OCI-LY1 (cell line): ENCODE measurements around the gene FAM72D.
"Not testable (repeated sequence)": the region's sequence is repeated elsewhere in the genome, so short reads cannot be mapped to it uniquely, and the experiment has no call there.

Source experiments
- H2AFZ ChIP-seq: fragments of 200-600 bp; sonication (generic), shearing (Covaris generic); 2 replicates; pipeline ENCODE4 v1.6.0; 2014; ENCODE audit warnings: antibody characterized with exemption, mild to moderate bottlenecking, low read length
- H3F3A ChIP-seq: fragments of 200-600 bp; sonication (generic), shearing (Covaris generic); 2 replicates; pipeline ENCODE4 v1.6.0; 2014; ENCODE audit warnings: mild to moderate bottlenecking, antibody characterized with exemption, low read length, moderate library complexity; ENCODE audit not compliant: insufficient read depth
- H3K27ac ChIP-seq: fragments of 200-600 bp; sonication (generic); 2 replicates; pipeline ENCODE4 v1.5.1; 2014; ENCODE audit warnings: low read length, mixed run types, mild to moderate bottlenecking, low read depth; ENCODE audit not compliant: poor library complexity, severe bottlenecking
- H3K27me3 ChIP-seq: fragments of 200-600 bp; sonication (generic); 2 replicates; pipeline ENCODE4 v1.6.0; 2014; ENCODE audit warnings: antibody characterized with exemption, mild to moderate bottlenecking, low read length, moderate library complexity; ENCODE audit not compliant: insufficient read depth
- H3K36me3 ChIP-seq: fragments of 200-600 bp; sonication (generic); 2 replicates; pipeline ENCODE4 v1.6.1; 2014; ENCODE audit warnings: mild to moderate bottlenecking, antibody characterized with exemption, low read length, moderate library complexity, mixed read lengths; ENCODE audit not compliant: insufficient read depth
- H3K4me1 ChIP-seq: fragments of 200-600 bp; sonication (generic); 2 replicates; pipeline ENCODE4 v1.5.1; 2014; ENCODE audit warnings: mild to moderate bottlenecking, low read length, moderate library complexity; ENCODE audit not compliant: insufficient read depth, severe bottlenecking
- H3K4me2 ChIP-seq: fragments of 200-600 bp; sonication (generic), shearing (Covaris generic); 2 replicates; pipeline ENCODE4 v1.6.1; 2014; ENCODE audit warnings: low read length
- H3K4me3 ChIP-seq: fragments of 200-600 bp; sonication (generic); 2 replicates; pipeline ENCODE4 v1.5.1; 2014; ENCODE audit warnings: low read length, low read depth, mild to moderate bottlenecking, mixed read lengths; ENCODE audit not compliant: poor library complexity, severe bottlenecking
- H3K79me2 ChIP-seq: fragments of 200-600 bp; shearing (Covaris generic); 2 replicates; pipeline ENCODE4 v1.6.1; 2016; ENCODE audit warnings: mixed run types, low read length, mixed read lengths; ENCODE audit not compliant: insufficient read depth
- H3K9ac ChIP-seq: fragments of 200-600 bp; sonication (generic), shearing (Covaris generic); 2 replicates; pipeline ENCODE4 v1.6.1; 2014; ENCODE audit warnings: mild to moderate bottlenecking, low read length, mixed read lengths
- H3K9me2 ChIP-seq: fragments of 200-600 bp; sonication (generic), shearing (Covaris generic); 2 replicates; pipeline ENCODE4 v1.6.1; 2014; ENCODE audit warnings: low read depth, mild to moderate bottlenecking, low read length, mixed read lengths
- H3K9me3 ChIP-seq: fragments of 200-600 bp; shearing (Covaris generic); 2 replicates; pipeline ENCODE4 v1.6.1; 2014; ENCODE audit warnings: low read length, mixed read lengths
- H4K20me1 ChIP-seq: fragments of 200-600 bp; sonication (generic), shearing (Covaris generic); 2 replicates; pipeline ENCODE4 v1.6.0; 2016; ENCODE audit warnings: mild to moderate bottlenecking, low read length; ENCODE audit not compliant: insufficient read depth

Gene FAM72D

GRCh38 chr1:145140549-145140948 lies 44.8 kb downstream of the FAM72D start:
- not testable (repeated sequence) for H3K9me3 ChIP-seq, H3K4me1 ChIP-seq, H3K4me3 ChIP-seq, H3K4me2 ChIP-seq, H3K27me3 ChIP-seq, H3K36me3 ChIP-seq, H3F3A ChIP-seq, H3K27ac ChIP-seq, H2AFZ ChIP-seq, H3K9ac ChIP-seq, H3K79me2 ChIP-seq, H4K20me1 ChIP-seq, H3K9me2 ChIP-seq

GRCh38 chr1:145144264-145144913 lies 48.6 kb downstream of the FAM72D start:
- not testable (repeated sequence) for H2AFZ ChIP-seq, H3K9me2 ChIP-seq, H3K9me3 ChIP-seq, H3K79me2 ChIP-seq, H4K20me1 ChIP-seq, H3K27me3 ChIP-seq, H3K9ac ChIP-seq, H3K4me2 ChIP-seq, H3K4me1 ChIP-seq, H3K27ac ChIP-seq, H3F3A ChIP-seq, H3K4me3 ChIP-seq, H3K36me3 ChIP-seq

DNA sequence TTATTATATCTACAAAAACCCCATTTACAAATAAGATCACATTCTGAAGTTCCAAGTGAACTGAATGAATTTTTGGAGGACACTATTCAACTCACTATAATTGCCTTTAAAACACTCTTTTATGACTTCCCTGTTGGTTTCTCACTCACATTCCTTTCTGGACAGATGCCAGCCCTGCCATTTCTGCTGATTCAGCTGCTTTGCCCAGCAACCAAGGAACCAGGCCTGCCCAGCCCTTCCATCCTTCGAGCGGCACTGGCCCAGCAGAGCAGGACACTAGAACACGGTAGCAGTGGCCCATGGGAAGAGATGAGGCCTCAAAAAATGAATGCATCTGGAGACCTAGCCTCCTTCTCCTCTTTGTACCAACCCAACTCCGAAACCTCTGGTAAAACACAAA lies 50.5 kb downstream of the FAM72D start:
- H3F3A ChIP-seq, H4K20me1 ChIP-seq, H3K27me3 ChIP-seq, H3K36me3 ChIP-seq, H2AFZ ChIP-seq, H3K4me1 ChIP-seq, H3K27ac ChIP-seq, H3K4me2 ChIP-seq, H3K9ac ChIP-seq, H3K9me2 ChIP-seq, H3K9me3 ChIP-seq, H3K79me2 ChIP-seq, H3K4me3 ChIP-seq: not testable (repeated sequence)

DNA sequence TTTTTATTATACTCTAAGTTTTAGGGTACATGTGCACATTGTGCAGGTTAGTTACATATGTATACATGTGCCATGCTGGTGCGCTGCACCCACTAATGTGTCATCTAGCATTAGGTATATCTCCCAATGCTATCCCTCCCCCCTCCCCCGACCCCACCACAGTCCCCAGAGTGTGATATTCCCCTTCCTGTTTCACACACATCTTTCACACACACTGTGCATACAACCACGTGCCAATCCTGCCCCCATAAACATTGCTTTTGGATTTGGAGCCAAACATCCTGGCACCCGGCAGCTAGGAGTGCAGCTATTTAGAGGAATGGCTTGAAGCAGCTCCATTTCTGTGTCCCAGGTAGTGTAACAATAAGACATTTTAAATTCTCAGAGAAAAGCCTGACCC lies 51.4 kb downstream of the FAM72D start:
- H3K27ac ChIP-seq, H3K4me2 ChIP-seq, H2AFZ ChIP-seq, H3K36me3 ChIP-seq, H3K9me2 ChIP-seq, H3K79me2 ChIP-seq, H3K27me3 ChIP-seq, H3K9ac ChIP-seq, H3K4me1 ChIP-seq, H3K4me3 ChIP-seq, H3K9me3 ChIP-seq, H3F3A ChIP-seq, H4K20me1 ChIP-seq: not testable (repeated sequence)

DNA sequence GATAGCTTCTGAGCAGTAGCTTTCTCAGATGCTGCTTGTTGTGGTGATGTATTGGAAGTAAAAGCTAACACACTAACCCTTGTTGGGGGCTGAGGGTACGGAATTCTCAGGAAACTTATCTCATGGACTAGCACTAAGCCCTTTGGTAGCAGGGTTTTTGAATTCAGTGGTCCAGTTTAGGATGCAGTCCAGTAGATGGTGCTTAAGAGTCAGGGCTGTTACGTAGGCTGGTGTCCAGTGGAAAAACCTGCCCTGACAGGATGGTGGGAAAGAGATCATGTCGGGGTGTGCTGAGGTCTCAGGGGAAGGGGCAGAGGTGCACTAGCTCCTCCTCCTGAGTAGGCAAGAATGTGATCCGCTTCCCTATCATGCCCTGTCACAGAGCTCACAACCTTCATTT lies 59.6 kb downstream of the FAM72D start:
- not testable (repeated sequence) for H3K4me1 ChIP-seq, H3F3A ChIP-seq, H3K36me3 ChIP-seq, H3K79me2 ChIP-seq, H3K27ac ChIP-seq, H3K27me3 ChIP-seq, H3K4me3 ChIP-seq, H4K20me1 ChIP-seq, H3K9ac ChIP-seq, H2AFZ ChIP-seq, H3K4me2 ChIP-seq, H3K9me3 ChIP-seq, H3K9me2 ChIP-seq

DNA sequence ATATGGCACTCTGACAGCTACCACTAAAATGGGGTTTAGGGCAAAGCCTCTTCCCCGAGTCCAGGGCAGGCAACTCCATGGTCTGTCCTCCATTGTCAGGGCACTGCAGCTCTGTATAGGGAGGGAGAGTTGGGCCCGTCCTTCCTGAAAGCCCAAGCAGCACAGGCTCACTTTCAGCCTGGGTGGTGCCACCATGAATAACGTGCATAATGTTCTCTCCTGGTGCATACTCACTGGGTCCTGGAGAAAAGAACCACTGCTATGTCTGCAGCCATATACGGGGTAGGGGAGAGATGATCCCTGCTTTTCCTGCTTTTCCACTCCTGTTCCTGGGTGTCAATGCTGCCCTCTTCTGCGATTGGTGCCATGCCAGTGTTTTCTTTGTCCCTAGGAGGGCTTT lies 60.1 kb downstream of the FAM72D start:
- H3K79me2 ChIP-seq, H3F3A ChIP-seq, H3K27ac ChIP-seq, H3K9me3 ChIP-seq, H3K4me1 ChIP-seq, H4K20me1 ChIP-seq, H3K9me2 ChIP-seq, H3K9ac ChIP-seq, H3K36me3 ChIP-seq, H3K27me3 ChIP-seq, H3K4me3 ChIP-seq, H2AFZ ChIP-seq: not testable (repeated sequence)
- peak overlapping the region; percentile 36; the same call in 1 of the 2 replicates for H3K4me2 ChIP-seq

GRCh38 chr1:145156891-145157610 lies 61.3 kb downstream of the FAM72D start:
- Histone ChIP-seq H3K4me2 (peak overlapping the region; percentile 65), H3K4me3 (peak overlapping the region; percentile 58)
- H3K27me3 ChIP-seq, H3K9me2 ChIP-seq, H3K79me2 ChIP-seq, H4K20me1 ChIP-seq, H3K9ac ChIP-seq, H3F3A ChIP-seq, H3K27ac ChIP-seq, H3K4me1 ChIP-seq, H3K36me3 ChIP-seq, H2AFZ ChIP-seq, H3K9me3 ChIP-seq: not testable (repeated sequence)
